ENCODE results near the gene NPPA.
"Not testable (repeated sequence)": the region's sequence is repeated elsewhere in the genome, so short reads cannot be mapped to it uniquely, and the experiment has no call there.

NPPA gene

DNA sequence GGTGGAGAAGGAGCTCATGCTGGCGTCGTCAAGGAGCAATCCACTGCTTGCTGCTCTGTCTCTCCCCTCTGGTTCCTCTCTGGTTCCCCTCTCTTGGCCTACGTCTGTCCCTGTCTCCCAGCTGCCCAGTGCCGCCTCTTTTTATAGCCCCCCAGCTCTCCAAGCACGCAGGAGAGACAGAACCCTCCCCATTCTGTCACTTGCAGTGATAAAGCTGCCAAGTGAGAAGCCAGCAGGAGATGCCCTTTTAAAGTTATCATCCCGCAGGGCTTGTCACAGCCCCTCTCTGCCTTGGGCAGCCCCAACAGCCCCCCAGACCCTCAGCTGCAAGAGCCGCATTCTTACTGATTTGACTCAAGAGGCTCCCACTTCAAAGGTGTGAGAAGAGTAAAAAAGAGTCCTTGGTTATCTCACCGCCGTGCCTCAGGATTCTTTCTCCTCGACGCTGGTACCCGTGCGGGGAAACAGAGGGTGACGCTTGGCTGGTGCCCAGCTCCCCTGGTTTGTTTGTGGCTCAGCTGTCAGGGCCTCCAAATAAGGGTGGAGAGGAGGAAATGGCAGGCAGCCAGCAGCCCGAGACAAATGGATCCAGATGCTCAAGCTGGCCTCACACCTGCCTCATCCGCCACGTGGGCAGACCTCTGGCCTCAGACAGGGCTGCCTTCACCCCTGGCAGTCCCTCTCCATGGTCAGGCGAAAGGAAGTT is at the start of gene NPPA:
Gene NPPA, minus strand, starts transcription at position 117 of the 706 bp plus-strand sequence. Its CDS starts 99 bp downstream, at position 18.
- DNase-seq, result no peak

GRCh38 chr1:11894501-11894900 is 46.9 kb upstream of the NPPA start:
- DNase-seq, result not testable (repeated sequence)

DNA sequence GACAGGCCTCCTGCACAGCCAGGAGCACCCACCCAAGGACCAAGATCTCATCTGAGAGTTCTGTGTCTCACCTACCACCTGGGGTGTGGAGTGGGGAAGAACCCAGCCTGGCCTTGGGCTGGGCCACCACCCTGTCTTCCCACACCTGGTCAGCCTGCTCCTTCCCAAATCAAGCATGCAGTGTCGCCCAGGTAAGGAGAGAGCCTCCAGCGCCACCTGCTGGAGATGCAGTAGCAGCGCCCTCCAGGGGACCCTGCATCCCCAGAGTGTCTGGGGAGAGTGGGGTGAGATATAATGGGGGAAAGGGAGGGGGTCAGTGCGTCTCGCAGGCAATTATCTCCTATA is 46.3 kb upstream of the NPPA start:
- peak in 29 of 51 donors; percentile 3 to 59 (median 20) for DNase-seq

DNA sequence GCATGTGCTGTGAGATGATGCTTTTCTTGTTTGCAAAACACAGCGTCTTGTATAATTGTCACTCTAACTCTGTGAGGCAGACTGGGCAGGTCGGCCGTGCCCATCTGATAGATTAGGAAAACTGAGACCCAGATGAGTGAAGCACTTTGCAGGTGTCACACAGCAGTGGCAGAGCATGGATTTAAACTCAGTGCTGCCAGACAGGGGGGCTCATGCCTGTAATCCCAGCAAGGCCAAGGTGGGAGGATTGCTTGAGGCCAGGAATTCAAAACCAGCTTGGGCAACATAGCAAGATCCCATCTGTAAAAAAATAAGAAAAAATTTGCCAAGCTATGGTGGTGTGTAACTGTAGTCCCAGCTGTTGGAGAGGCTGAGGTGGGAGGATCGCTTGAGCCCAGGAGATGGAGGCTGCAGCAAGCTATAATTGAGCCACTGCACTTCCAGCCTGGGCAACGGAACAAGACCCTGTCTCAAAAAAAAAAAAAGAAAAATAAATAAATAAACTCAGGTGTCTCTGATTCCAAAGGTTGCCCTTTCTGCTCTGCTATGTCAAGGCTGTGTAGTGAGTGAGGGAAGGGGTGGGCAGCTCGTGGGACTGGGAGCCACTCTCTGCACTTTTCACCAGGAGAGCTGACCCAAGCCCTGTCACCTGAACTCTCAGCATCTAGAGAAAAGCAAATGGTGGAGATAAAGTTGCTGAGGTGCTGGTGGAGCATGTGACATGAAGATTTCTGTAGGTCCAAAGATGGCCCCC is 44.0 kb upstream of the NPPA start:
- DNase-seq, result no peak

DNA sequence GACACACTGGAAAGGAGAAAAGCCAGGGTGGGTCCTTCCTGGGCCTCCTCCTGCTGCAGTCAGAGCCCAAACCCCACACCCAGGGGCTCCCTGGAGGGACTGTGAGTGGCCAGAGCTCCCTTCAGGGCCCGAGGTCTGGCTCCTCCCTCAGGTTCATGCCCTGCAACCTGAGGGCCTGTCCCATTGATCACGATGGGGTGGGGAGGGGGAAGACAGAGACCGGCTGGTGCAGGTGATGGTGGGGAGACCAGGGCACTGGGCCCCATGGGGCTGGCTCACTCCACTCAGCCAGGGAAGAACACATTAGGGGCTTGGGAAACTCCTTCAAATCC is 41.3 kb upstream of the NPPA start:
- DNase-seq, result no peak

DNA sequence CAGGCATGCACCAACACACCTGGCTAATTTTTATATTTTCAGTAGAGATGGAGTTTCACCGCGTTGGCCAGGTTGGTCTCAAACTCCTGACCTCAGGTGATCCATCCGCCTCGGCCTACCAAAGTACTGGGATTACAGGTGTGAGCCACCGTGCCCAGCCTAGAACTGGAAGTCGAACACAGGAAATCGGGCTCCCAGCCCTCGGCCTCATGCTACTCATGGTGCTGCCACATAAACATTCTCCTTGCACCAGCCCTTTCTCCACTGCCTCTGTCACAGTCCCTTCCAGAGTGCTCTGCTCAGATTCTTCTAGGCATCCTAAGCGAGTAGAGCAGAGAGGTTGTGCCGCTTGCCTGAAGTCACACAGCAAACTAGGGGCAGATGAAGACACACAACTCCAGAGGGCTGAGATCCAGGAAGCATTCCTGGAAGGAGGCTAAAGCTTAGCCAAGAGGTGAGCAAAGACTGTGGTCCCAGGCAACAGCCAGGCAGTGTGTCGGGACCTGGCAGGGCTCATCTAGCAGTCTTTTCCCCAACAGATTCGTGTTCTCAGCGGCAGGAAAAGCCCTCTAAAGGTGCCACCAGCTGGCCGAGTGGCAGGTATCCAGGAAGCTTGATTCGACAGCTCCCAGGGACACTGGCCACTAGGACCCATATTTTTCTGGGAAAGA is 40.8 kb upstream of the NPPA start:
- no peak for DNase-seq

- DNase-seq, result no peak
Observed at GRCh38 chr1:11887666-11888007, 40.1 kb upstream of the NPPA start.

GRCh38 chr1:11886986-11887665 is 39.5 kb upstream of the NPPA start:
- DNase-seq, result no peak

DNA sequence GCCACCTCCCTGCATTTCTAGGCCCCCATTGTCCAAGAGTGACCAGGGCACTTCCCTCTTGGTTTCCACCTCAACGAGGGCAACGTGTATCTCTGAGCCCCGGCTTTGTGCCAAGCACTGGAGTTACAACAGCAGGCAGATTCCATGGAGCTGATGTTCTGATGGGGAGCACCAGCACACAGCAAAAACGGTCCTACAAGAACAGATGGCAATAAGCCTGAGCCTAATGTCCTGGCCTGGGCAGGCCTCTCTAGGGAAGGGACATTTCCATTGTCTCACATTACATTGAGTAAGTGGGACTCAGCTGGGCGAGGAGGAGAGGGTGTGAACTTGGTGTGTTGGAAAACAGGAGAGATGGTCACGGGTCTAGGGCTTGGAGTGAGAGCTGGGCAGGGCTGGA is 38.3 kb upstream of the NPPA start:
- DNase-seq, result no peak

GRCh38 chr1:11882814-11883538 is 35.4 kb upstream of the NPPA start:
- DNase-seq, result no peak

- no peak for DNase-seq
Observed at GRCh38 chr1:11881749-11882441, 34.3 kb upstream of the NPPA start.

GRCh38 chr1:11880911-11881748 is 33.5 kb upstream of the NPPA start:
- DNase-seq, result peak in 29 of 51 donors; percentile 3 to 64 (median 20)

GRCh38 chr1:11880181-11880575 is 32.6 kb upstream of the NPPA start:
- DNase-seq, result no peak

- no peak for DNase-seq
Observed at GRCh38 chr1:11879311-11880180, 32.0 kb upstream of the NPPA start.

- no peak for DNase-seq
Observed at GRCh38 chr1:11878891-11879190, 31.3 kb upstream of the NPPA start.

DNA sequence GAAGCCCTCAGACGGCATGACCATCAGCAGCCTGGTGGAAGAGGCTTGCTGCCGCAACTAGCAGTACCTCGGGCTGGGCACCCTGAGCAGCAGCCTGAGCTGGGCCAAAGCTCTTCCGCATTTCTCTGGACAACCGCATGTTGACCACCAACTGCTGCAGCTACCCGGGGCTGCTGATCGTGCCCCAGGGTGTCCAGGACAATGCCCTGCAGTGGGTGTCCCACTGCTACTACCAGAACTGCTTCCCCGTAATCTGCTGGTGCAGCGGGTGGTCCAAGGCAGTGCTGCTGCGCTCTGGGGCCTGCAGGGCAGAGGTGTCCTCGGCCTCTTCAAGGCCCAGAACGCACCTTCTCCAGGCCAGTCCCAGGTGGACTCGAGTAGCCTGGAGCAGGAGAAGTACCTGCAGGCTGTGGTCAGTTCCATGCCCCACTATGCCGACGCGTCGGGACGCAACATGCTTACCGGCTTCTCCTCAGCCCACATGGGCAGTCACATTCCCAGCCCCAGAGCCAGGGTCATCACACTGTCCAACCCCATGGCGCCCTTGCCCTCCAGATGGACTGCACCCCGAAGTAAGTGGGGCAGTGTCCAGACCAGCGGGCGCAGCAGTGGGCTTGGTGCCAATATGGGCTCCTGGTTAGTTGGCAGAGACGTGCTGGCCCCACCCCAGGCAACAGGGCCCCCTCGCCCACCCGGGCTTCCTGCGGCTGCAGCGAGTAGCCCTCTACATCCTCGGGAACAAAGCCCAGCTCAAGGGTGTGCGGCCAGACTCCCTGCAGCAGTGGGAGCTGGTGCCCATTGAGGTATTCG is 30.7 kb upstream of the NPPA start:
- no peak for DNase-seq

- no peak for DNase-seq
Observed at GRCh38 chr1:11877074-11877473, 29.5 kb upstream of the NPPA start.

DNA sequence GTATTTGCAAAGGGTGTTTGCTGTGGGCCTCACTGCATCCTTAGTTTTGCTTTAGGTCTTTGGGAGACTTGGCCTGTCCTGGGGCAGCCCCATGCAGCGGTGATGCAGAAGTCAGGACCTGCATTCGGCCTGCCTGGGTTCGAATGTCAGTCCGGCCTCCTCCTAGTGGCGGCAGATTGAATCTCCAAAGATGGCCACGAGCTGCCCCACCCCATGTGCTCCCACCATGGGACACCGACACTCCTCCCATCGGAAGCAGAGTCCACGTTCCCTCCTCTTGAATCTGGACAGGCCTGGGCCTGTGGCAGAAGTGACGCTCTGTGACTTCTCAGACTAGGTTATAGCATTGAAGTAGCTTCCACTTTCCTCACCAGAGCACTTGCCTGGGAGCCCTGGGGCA is 27.5 kb upstream of the NPPA start:
- no peak for DNase-seq

Data from hypothalamus (tissue), 51 donors.